Urinary bladder (tissue), 4 donors: ENCODE data around the gene RBM45. TPM values are rescaled to one million over a fixed set of nuclear protein-coding genes. Genes with fewer than 3 reads are reported as not detected.
"Not testable (repeated sequence)": the region's sequence is repeated elsewhere in the genome, so short reads cannot be mapped to it uniquely, and the experiment has no call there.

ENCODE experiments used
- DNase-seq: peaks from one replicate; pipeline ENCODE4 v3.0.0-alpha.2; 2015; ENCODE audit errors: extremely low spot score
- H3K27ac ChIP-seq: one replicate; pipeline ENCODE4 v1.5.1; 2013; ENCODE audit warnings: low read depth, mild to moderate bottlenecking, moderate library complexity
- H3K36me3 ChIP-seq: one replicate; pipeline ENCODE4 v1.6.1; 2013; ENCODE audit warnings: mild to moderate bottlenecking, moderate library complexity; ENCODE audit not compliant: insufficient read depth
- H3K4me1 ChIP-seq: one replicate; pipeline ENCODE4 v1.6.1; 2013; ENCODE audit warnings: mild to moderate bottlenecking, moderate library complexity; ENCODE audit not compliant: insufficient read depth
- H3K4me3 ChIP-seq: one replicate; pipeline ENCODE4 v1.5.1; 2013; ENCODE audit warnings: low read depth, low read length
- WGBS: extraction: QIAGEN DNeasy Blood & Tissue Kit; methylation state at CpG from one replicate; pipeline ENCODE4 v1.1.7; 2013; 5-methylcytosine and 5-hydroxymethylcytosine counted together
- polyA plus RNA-seq: library from polyadenylated mRNA; stranded (reverse); fragments of 200-250 nt; gene quantifications from one replicate; pipeline ENCODE4 v1.2.3, GENCODE V29; 2013
- total RNA-seq: library from RNA; depleted of rRNA; stranded (reverse); fragments of >200 nt; gene quantifications from one replicate; pipeline ENCODE4 v1.2.3, GENCODE V29; 2014
- donor health status: healthy with polysubstance abuse.
- donor health status: healthy.

RBM45 gene
- total and polyA plus RNA-seq, 2 donors, result 7.3 to 30.8 TPM

- H3K4me1 ChIP-seq, result no peaks in the 10 kb centered on the region
- 91% methylated on average over 3 of the region's 3 CpGs for WGBS
- H3K27ac ChIP-seq, result no peak overlapping the region
- H3K4me3 ChIP-seq, result no peak overlapping the region
- DNase-seq, result no peak
- H3K36me3 ChIP-seq, result peaks cover 10% of the 10 kb centered on the region
Measured at GRCh38 chr2:178119179-178119922, 7.1 kb downstream of the RBM45 start.

- Histone ChIP-seq H3K4me1 (no peaks in the 10 kb centered on the region), H3K27ac (no peak overlapping the region), H3K4me3 (no peak overlapping the region), H3K36me3 (peaks cover 9% of the 10 kb centered on the region)
- DNase-seq, result no peak
- 94% methylated on average over 2 of the region's 2 CpGs for WGBS
Measured at GRCh38 chr2:178123163-178123562, 10.9 kb downstream of the RBM45 start.

GRCh38 chr2:178125125-178125524 lies 12.9 kb downstream of the RBM45 start:
- Histone ChIP-seq H3K27ac (no peak overlapping the region), H3K4me3 (no peak overlapping the region), H3K4me1 (no peaks in the 10 kb centered on the region), H3K36me3 (peaks cover 7% of the 10 kb centered on the region)
- DNase-seq, result no peak

- Histone ChIP-seq H3K27ac (no peak overlapping the region), H3K36me3 (peaks cover 7% of the 10 kb centered on the region), H3K4me3 (no peak overlapping the region), H3K4me1 (no peaks in the 10 kb centered on the region)
- DNase-seq, result no peak
- 74% methylated on average over 5 of the region's 5 CpGs for WGBS
Measured at GRCh38 chr2:178125862-178126261, 13.6 kb downstream of the RBM45 start.

GRCh38 chr2:178128836-178129630 lies 16.8 kb downstream of the RBM45 start:
- Histone ChIP-seq H3K36me3 (peaks cover 2% of the 10 kb centered on the region), H3K4me3 (no peak overlapping the region), H3K4me1 (no peaks in the 10 kb centered on the region), H3K27ac (no peak overlapping the region)
- DNase-seq, result no peak
- 93% methylated on average over 5 of the region's 5 CpGs for WGBS

- Histone ChIP-seq H3K4me1 (no peaks in the 10 kb centered on the region), H3K36me3 (no peaks in the 10 kb centered on the region), H3K27ac (no peak overlapping the region), H3K4me3 (no peak overlapping the region)
- no peak for DNase-seq
- WGBS, result 93% methylated on average over 5 of the region's 5 CpGs
Measured at GRCh38 chr2:178136321-178137025, 24.2 kb downstream of the RBM45 start.

GRCh38 chr2:178142274-178143065 lies 30.2 kb downstream of the RBM45 start:
- no peak overlapping the region for H3K4me3 ChIP-seq

GRCh38 chr2:178143481-178143880 lies 31.2 kb downstream of the RBM45 start:
- H3K36me3 ChIP-seq, result no peaks in the 10 kb centered on the region
- H3K4me1 ChIP-seq, result no peaks in the 10 kb centered on the region
- no peak overlapping the region for H3K4me3 ChIP-seq
- H3K27ac ChIP-seq, result no peak overlapping the region
- no peak for DNase-seq

More at GRCh38 chr2:178142274-178143065, 30.2 kb downstream of the RBM45 start:
- 59% methylated on average over 5 of the region's 5 CpGs for WGBS
- Histone ChIP-seq H3K27ac (no peak overlapping the region), H3K36me3 (no peaks in the 10 kb centered on the region), H3K4me1 (no peaks in the 10 kb centered on the region)
- no peak for DNase-seq

GRCh38 chr2:178152033-178152432 lies 39.8 kb downstream of the RBM45 start:
- 23% methylated on average over 3 of the region's 3 CpGs for WGBS
- Histone ChIP-seq H3K4me1 (no peaks in the 10 kb centered on the region), H3K36me3 (no peaks in the 10 kb centered on the region), H3K27ac (no peak overlapping the region), H3K4me3 (no peak overlapping the region)
- no peak for DNase-seq

GRCh38 chr2:178152542-178152941 lies 40.3 kb downstream of the RBM45 start:
- H3K4me1 ChIP-seq, result no peaks in the 10 kb centered on the region
- DNase-seq, result no peak
- 55% methylated on average over 4 of the region's 4 CpGs for WGBS

GRCh38 chr2:178152977-178153376 lies 40.7 kb downstream of the RBM45 start:
- no peak for DNase-seq
- no peaks in the 10 kb centered on the region for H3K36me3 ChIP-seq
- 21% methylated on average over 1 of the region's 1 CpG for WGBS
- H3K27ac ChIP-seq, result no peak overlapping the region
- no peaks in the 10 kb centered on the region for H3K4me1 ChIP-seq
- no peak overlapping the region for H3K4me3 ChIP-seq

More at GRCh38 chr2:178152542-178152941, 40.3 kb downstream of the RBM45 start:
- no peaks in the 10 kb centered on the region for H3K36me3 ChIP-seq
- H3K27ac ChIP-seq, result no peak overlapping the region
- H3K4me3 ChIP-seq, result no peak overlapping the region

- not testable (repeated sequence) for H3K27ac ChIP-seq, H3K4me1 ChIP-seq, H3K4me3 ChIP-seq, DNase-seq, H3K36me3 ChIP-seq
- 71% methylated on average over 1 of the region's 1 CpG for WGBS
Measured at GRCh38 chr2:178153878-178154277, 41.6 kb downstream of the RBM45 start.

GRCh38 chr2:178155524-178155923 lies 43.3 kb downstream of the RBM45 start:
- H3K36me3 ChIP-seq, result no peaks in the 10 kb centered on the region
- no peak overlapping the region for H3K4me3 ChIP-seq
- H3K4me1 ChIP-seq, result no peaks in the 10 kb centered on the region
- 96% methylated on average over 1 of the region's 1 CpG for WGBS
- no peak overlapping the region for H3K27ac ChIP-seq
- no peak for DNase-seq
